HG03095 (cell line): Measurements from ENCODE around the gene DIDO1.

Source experiments
- ATAC-seq: cut with Tn5 transposase; IDR thresholded peaks from one replicate; pipeline ENCODE4 v1.9.1; 2021; ENCODE audit warnings: moderate library complexity; ENCODE audit not compliant: unreplicated experiment

DIDO1 gene

GRCh38 chr20:62913043-62913630 lies 13.2 kb downstream of the DIDO1 start:
- ATAC-seq, result no peak

GRCh38 chr20:62911701-62912280 lies 14.5 kb downstream of the DIDO1 start:
- no peak for ATAC-seq

GRCh38 chr20:62910777-62911497 lies 15.4 kb downstream of the DIDO1 start:
- ATAC-seq, result no peak

- ATAC-seq, result no peak
Observed at GRCh38 chr20:62910217-62910766, 16.0 kb downstream of the DIDO1 start.

GRCh38 chr20:62908971-62909791 lies 17.1 kb downstream of the DIDO1 start:
- ATAC-seq, result no peak

GRCh38 chr20:62907384-62908317 lies 18.7 kb downstream of the DIDO1 start:
- no peak for ATAC-seq

- no peak for ATAC-seq
Observed at GRCh38 chr20:62906647-62907375, 19.5 kb downstream of the DIDO1 start.

- no peak for ATAC-seq
Observed at GRCh38 chr20:62906209-62906608, 20.1 kb downstream of the DIDO1 start.

GRCh38 chr20:62905536-62906117 lies 20.7 kb downstream of the DIDO1 start:
- ATAC-seq, result no peak

GRCh38 chr20:62902926-62903615 lies 23.2 kb downstream of the DIDO1 start:
- ATAC-seq, result no peak

GRCh38 chr20:62901891-62902290 lies 24.4 kb downstream of the DIDO1 start:
- ATAC-seq, result no peak

- peak; percentile 16 for ATAC-seq
Observed at GRCh38 chr20:62900692-62901584, 25.4 kb downstream of the DIDO1 start.

- peak; percentile 74 for ATAC-seq
Observed at GRCh38 chr20:62900052-62900691, 26.1 kb downstream of the DIDO1 start.

- ATAC-seq, result no peak
Observed at GRCh38 chr20:62899633-62900051, 26.7 kb downstream of the DIDO1 start.

GRCh38 chr20:62898970-62899632 lies 27.2 kb downstream of the DIDO1 start:
- no peak for ATAC-seq
